Thymus (tissue), 11 donors: Measurements from ENCODE around the gene POLR3K. TPM values are rescaled to one million over a fixed set of nuclear protein-coding genes. Genes with fewer than 3 reads are reported as not detected.

Experiments
- DNase-seq, 9 donors: peaks; one replicate each; pipeline ENCODE4 v3.0.0-alpha.2; 2013; ENCODE audit warnings: low spot score in 9 of 9, low read depth in 6 of 9, missing footprints in 1 of 9
- H3K27ac ChIP-seq, 2 donors: one replicate each; pipeline ENCODE4 v1.5.1; 2013; ENCODE audit warnings: control low read depth in 1 of 2, low read depth in 1 of 2, low read length in 1 of 2, mild to moderate bottlenecking in 1 of 2, moderate library complexity in 1 of 2
- H3K27me3 ChIP-seq, 2 donors: one replicate each; pipeline ENCODE4 v1.5.1; 2013; ENCODE audit warnings: low read length in 1 of 2; ENCODE audit not compliant: control insufficient read depth in 2 of 2, insufficient read depth in 1 of 2
- H3K36me3 ChIP-seq, 2 donors: one replicate each; pipeline ENCODE4 v1.5.1; 2013; ENCODE audit warnings: low read length in 1 of 2, mild to moderate bottlenecking in 1 of 2, moderate library complexity in 1 of 2; ENCODE audit not compliant: control insufficient read depth in 2 of 2, insufficient read depth in 2 of 2
- H3K4me1 ChIP-seq, 2 donors: one replicate each; pipeline ENCODE4 v1.5.1; 2013; ENCODE audit warnings: low read length in 2 of 2; ENCODE audit not compliant: control insufficient read depth in 2 of 2, insufficient read depth in 2 of 2
- H3K4me3 ChIP-seq, 2 donors: one replicate each; pipeline ENCODE4 v1.5.1; 2013; ENCODE audit warnings: low read length in 2 of 2, control low read depth in 1 of 2, mild to moderate bottlenecking in 1 of 2
- H3K9me3 ChIP-seq, 2 donors: one replicate each; pipeline ENCODE4 v1.5.1; 2013; ENCODE audit warnings: low read length in 1 of 2, mild to moderate bottlenecking in 1 of 2; ENCODE audit not compliant: control insufficient read depth in 2 of 2, insufficient read depth in 1 of 2
- WGBS: extraction: QIAGEN DNeasy Blood & Tissue Kit; methylation state at CpG from one replicate; pipeline ENCODE4 v1.1.7; 2013; 5-methylcytosine and 5-hydroxymethylcytosine counted together
- polyA plus RNA-seq: library from polyadenylated mRNA; stranded (reverse); fragments of 200-250 nt; gene quantifications from one replicate; pipeline ENCODE4 v1.2.3, GENCODE V29; 2013
- total RNA-seq: library from RNA; stranded (reverse); fragments of 120-200 nt; gene quantifications from one replicate; pipeline ENCODE4 v1.2.4, GENCODE V29; 2013
- donor health status: healthy.

POLR3K gene
- total and polyA plus RNA-seq, 2 donors, result 8.6 to 10.6 TPM

DNA sequence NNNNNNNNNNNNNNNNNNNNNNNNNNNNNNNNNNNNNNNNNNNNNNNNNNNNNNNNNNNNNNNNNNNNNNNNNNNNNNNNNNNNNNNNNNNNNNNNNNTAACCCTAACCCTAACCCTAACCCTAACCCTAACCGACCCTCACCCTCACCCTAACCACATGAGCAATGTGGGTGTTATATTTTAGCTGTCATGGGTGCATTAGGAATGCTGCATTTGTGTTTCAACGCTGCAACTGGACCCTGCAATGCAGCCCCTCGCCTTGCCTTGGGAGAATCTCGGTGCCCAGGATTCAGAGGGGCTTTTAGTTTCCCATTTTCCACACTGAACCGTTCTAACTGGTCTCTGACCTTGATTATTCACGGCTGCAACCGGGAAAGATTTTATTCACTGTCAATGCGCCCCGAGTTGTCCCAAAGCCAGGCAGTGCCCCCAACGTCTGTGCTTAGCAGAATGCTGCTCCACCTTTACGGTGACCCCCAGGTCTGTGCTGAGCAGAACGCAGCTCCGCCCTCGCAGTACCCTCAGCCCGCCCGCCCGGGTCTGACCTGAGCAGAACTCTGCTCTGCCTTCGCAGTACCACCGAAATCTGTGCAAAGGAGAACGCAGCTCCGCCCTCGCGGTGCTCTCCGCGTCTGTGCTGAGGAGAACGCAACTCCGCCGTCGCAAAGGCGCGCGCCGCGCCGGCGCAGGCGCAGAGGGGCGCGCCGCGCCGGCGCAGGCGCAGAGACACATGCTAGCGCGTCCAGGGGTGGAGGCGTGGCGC is 43.3 kb downstream of the POLR3K start:
- Histone ChIP-seq H3K9me3 (no peaks in the 10 kb centered on the region), H3K36me3 (no peaks in the 10 kb centered on the region), H3K4me1 (no peaks in the 10 kb centered on the region), H3K27me3 (no peaks in the 10 kb centered on the region), H3K4me3 (peak overlapping the region in 1 of 2 donors; percentile 21), H3K27ac (no peak overlapping the region)
- DNase-seq, result no peak
- WGBS, result 74% methylated on average over 48 of the region's 48 CpGs

Other genes with a start within 250 kb of the POLR3K start
- 33.7 TPM for gene SNRNP25, start 220 bp upstream of the POLR3K start, total RNA-seq
- 23.3 TPM for gene SNRNP25, start 220 bp upstream of the POLR3K start, polyA plus RNA-seq
- 1.9 TPM for gene RHBDF1, start 19.0 kb upstream of the POLR3K start, total RNA-seq
- gene RHBDF1, start 19.0 kb upstream of the POLR3K start, polyA plus RNA-seq, result 10.7 TPM
- 45.1 TPM for gene MPG, start 24.6 kb upstream of the POLR3K start, total RNA-seq
- gene MPG, start 24.6 kb upstream of the POLR3K start, polyA plus RNA-seq, result 58.1 TPM
- 2.8 TPM for gene NPRL3, start 85.1 kb upstream of the POLR3K start, total RNA-seq
- gene NPRL3, start 85.1 kb upstream of the POLR3K start, polyA plus RNA-seq, result 16.7 TPM
- 3.2 TPM for gene HBZ, start 99.0 kb upstream of the POLR3K start, total RNA-seq
- 0.34 TPM for gene HBZ, start 99.0 kb upstream of the POLR3K start, polyA plus RNA-seq
- 25.3 TPM for gene HBM, start 112.4 kb upstream of the POLR3K start, total RNA-seq
- gene HBM, start 112.4 kb upstream of the POLR3K start, polyA plus RNA-seq, result not detected
- gene HBA2, start 119.3 kb upstream of the POLR3K start, total RNA-seq, result 595 TPM
- gene HBA2, start 119.3 kb upstream of the POLR3K start, polyA plus RNA-seq, result 19.8 TPM
- gene HBA1, start 123.1 kb upstream of the POLR3K start, total RNA-seq, result 222 TPM
- 9.9 TPM for gene HBA1, start 123.1 kb upstream of the POLR3K start, polyA plus RNA-seq
- gene HBQ1, start 126.9 kb upstream of the POLR3K start, total RNA-seq, result 1.9 TPM
- 0.30 TPM for gene HBQ1, start 126.9 kb upstream of the POLR3K start, polyA plus RNA-seq
- 64.7 TPM for gene LUC7L, start 175.8 kb upstream of the POLR3K start, total RNA-seq
- 458 TPM for gene LUC7L, start 175.8 kb upstream of the POLR3K start, polyA plus RNA-seq
- gene FAM234A, start 181.2 kb upstream of the POLR3K start, total RNA-seq, result 12.7 TPM
- 28.3 TPM for gene FAM234A, start 181.2 kb upstream of the POLR3K start, polyA plus RNA-seq
- gene RGS11, start 222.3 kb upstream of the POLR3K start, total RNA-seq, result not detected
- gene RGS11, start 222.3 kb upstream of the POLR3K start, polyA plus RNA-seq, result 1.3 TPM
- gene ARHGDIG, start 227.0 kb upstream of the POLR3K start, total RNA-seq, result 0.09 TPM
- gene ARHGDIG, start 227.0 kb upstream of the POLR3K start, polyA plus RNA-seq, result 0.52 TPM
- gene PDIA2, start 229.6 kb upstream of the POLR3K start, total RNA-seq, result 0.14 TPM
- gene PDIA2, start 229.6 kb upstream of the POLR3K start, polyA plus RNA-seq, result 1.8 TPM